GM18907 (cell line): ENCODE measurements around the gene SYT3.
"Not testable (repeated sequence)": the region's sequence is repeated elsewhere in the genome, so short reads cannot be mapped to it uniquely, and the experiment has no call there.

Source experiments
- ATAC-seq: cut with Tn5 transposase; IDR thresholded peaks from one replicate; pipeline ENCODE4 v1.9.1; 2021; ENCODE audit warnings: mild to moderate bottlenecking, moderate library complexity; ENCODE audit not compliant: unreplicated experiment

SYT3 gene

DNA sequence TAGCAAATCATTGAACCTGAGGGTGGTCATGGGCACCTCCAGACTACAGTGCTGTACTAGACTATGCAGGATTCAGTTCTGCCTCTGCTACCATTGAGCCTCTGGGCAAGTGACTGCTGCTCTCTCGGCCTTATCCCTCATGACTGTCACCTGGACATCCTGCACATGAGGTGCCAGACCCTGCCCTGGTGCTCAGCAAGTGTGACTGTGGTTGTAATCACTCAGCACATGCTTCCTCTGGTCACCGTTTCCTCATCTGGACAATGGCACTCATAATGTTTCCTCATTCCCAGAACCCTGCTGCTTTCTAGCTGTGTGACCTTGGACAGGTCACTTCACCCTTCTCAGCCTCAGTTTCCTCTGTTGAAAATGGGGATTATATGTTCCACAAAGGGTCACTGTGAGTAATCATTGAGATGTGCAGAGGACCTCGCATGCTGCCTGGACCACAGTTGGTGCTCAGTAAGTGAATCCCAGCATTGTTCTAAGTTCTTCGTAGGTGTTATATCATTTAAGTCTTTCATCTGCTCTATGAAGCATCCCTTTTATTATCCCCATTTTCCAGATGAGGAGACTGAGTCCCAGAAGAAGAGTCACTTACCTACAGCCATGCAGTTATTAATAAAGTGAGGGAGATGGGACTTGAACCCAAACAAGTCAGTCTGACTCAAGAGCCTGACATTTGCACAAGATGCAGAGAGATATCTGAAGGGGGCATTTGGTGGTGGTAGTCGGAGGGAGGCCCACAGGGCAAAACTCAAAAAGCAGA is 3.2 kb downstream of the SYT3 start:
- no peak for ATAC-seq

- no peak for ATAC-seq
These were observed 5.7 kb downstream of the SYT3 start for GRCh38 chr19:50633973-50634372.

DNA sequence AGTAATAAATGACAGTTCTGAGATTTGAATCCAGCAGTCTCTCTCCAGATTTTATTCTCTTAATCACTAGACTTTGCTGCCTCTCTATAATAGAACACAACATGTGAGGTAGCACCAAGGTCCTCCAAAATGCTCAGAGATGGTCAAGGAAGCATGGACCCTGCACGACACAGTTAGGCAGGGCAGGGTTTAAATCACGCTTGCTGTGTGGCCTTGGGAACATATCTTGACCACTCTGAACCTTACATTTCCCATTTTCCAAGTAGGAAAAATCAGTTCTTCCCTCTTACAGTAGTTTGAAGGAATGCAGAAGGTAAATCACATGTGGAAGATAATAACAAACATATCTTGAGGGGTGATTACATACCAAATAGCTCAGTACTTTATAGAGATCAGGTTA is 6.3 kb downstream of the SYT3 start:
- ATAC-seq, result no peak

DNA sequence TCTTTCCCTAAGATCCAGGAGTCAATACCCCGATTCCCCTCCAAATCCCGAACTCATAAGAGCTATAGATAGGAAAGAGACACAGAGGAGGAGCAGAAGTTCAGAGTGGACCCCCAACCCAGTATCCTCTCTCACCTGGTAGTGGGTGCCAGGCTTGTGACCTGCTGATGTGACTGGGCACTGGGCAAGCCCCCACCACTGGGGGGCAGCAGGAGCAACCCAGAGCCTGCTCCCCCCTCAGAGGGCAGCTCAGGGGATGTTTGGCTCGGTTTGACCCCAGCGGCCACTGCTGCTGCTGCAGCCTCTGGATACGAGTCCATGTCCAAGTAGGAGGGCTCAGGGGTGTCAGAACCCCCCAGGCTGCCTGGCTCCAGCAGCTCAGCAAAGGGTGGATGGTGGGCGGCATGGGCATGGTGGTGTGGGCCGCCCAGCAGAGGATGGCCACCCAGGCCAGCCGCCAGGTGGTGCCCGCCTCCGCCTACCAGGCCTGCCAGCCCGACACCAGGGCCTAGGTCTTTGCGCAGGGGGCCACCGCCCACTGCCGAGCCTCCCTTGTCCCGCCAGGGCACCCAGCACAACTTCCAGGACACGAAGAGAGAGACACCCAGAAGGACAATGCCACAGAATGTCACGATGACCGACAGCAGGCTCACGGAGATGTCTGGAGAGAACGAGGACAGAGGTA is 7.4 kb downstream of the SYT3 start:
- no peak for ATAC-seq

DNA sequence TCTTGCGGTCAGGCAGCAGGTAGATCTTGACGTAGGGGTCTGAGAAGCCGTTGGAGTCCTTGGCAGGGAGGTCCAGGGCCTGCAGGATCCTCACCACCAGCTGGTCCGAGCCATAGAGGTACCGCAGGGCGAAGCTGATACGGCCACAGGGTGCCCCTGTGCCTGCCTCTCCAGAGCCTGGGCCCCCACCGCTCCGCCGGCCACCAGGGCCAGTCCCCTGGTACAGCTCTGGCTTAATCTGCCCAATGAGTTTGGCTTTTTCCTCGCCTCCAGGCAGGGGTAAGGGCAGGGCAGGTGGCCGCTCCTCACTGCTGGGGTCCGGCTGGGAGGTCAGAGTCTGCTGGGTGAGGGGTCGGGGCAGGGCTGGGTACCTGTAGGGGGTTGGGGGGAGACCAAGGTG is 9.9 kb downstream of the SYT3 start:
- ATAC-seq, result no peak

GRCh38 chr19:50629194-50629593 is 10.5 kb downstream of the SYT3 start:
- no peak for ATAC-seq

DNA sequence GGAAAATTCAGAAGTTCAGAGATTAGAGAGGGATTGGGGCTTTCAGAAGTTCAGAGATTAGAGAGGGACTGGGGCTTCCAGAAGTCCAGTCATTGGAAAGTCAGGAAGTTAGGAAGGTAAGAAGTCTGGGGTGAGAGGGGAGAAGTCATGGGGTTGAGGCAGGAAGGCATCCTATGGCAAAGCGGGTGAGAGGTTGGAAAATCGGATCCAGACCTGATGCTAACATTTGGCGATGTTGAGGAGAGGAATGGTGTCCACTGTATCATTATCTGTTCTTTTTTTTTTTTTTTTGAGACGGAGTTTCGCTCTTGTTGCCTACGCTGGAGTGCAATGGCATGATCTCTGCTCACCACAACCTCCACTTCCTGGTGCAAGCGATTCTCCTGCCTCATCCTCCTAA is 11.1 kb downstream of the SYT3 start:
- no peak for ATAC-seq

GRCh38 chr19:50628146-50628545 is 11.5 kb downstream of the SYT3 start:
- no peak for ATAC-seq

- ATAC-seq, result no peak
These were observed 12.9 kb downstream of the SYT3 start for GRCh38 chr19:50626795-50627194.

- no peak for ATAC-seq
These were observed 13.7 kb downstream of the SYT3 start for GRCh38 chr19:50626011-50626410.

- ATAC-seq, result no peak
These were observed 14.6 kb downstream of the SYT3 start for GRCh38 chr19:50624949-50625600.

DNA sequence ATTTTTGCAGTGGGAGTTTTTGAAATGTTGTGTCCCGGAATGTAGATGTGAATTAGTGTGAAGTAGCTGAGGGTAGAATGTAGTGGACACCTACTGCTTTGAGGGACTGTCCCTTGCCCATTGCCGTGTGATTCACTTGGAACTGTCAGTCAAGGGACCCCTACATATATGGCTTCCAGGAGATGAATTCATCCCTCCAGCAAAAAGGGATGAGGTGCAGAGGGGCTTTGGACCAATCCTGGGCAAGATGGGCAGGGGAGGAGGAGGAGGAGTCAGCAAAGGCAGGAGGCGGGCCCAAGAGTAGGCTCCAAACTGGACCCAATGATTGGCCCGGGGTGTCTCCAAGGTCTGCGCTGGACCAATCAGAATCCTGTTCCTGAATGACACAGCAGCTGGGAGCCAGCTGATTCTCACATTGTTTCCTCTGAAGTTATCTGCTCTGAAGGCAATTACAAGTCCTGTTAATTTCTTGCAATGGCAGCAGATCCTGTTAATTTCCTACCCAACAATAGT is 19.2 kb downstream of the SYT3 start:
- not testable (repeated sequence) for ATAC-seq

- ATAC-seq, result not testable (repeated sequence)
These were observed 20.5 kb downstream of the SYT3 start for GRCh38 chr19:50619184-50619583.

DNA sequence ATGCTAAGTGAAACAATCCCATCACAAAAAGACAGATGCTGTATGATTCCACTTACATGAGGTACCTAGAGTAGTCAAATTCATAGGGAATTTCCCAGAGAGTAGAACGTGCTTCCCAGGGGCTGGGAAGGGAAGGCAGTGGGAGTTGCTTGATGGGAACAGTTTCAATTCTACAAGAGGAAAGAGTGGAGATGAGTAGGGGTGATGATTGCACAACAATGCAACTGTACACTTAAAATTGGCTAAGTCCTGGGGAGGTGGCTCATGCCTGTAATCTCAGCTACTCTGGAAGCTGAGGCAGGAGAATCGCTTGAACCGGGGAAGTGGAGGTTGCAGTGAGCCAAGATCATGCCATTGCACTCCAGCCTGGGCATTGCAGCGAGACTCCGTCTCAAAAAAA is 21.3 kb downstream of the SYT3 start:
- not testable (repeated sequence) for ATAC-seq

- ATAC-seq, result not testable (repeated sequence)
These were observed 26.9 kb downstream of the SYT3 start for GRCh38 chr19:50612504-50613404.

- ATAC-seq, result no peak
These were observed 31.6 kb downstream of the SYT3 start for GRCh38 chr19:50607874-50608785.

GRCh38 chr19:50607388-50607787 is 32.3 kb downstream of the SYT3 start:
- no peak for ATAC-seq

DNA sequence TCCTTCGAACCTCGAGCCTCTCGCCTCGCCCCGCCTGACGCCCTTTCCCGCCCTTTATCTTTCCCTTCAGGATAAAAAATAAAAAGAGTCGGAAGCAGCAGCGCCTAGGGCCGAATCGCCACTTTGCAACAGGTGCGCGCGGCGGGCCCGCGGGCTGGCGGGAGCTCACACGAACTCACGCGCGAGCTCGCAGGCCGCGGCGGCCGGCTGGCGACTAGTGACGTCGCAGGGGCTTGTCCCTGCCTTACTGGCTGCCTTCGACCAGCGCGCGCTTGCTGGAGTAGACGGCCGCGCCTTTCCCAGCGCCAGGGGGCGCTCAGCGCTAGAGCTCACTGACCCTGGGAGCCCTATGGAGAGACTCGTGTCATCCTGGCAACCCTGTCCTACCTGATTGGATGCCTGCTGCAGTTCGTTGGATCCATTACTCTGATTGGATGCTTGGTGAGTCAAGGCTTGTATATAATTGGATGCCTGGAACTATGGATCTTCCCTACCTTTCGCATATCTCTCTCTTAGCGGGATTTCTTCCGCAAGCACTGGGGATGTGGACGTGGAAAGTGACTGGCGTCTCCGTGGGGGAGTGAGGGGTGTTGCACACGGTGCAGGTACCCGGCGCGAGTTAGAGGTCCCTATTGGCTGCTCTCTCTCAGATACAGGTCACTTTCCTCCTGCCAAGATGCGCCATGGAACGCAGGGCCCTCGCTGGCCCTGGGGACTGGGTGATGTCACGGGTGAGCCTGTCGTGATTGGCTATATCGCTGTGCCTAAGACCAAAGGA is 33.4 kb downstream of the SYT3 start:
- not testable (repeated sequence) for ATAC-seq
